ENCODE data around the gene MUC6.

Gene MUC6

GRCh38 chr11:971731-972365 lies 64.7 kb downstream of the MUC6 start:
- no peak for TF ChIP-seq CTCF (IDR thresholded peaks at IDR 0.05; ENCODE audit: control insufficient read depth, extremely low read depth, insufficient read depth)
- no peak overlapping the region for H3K4me3 ChIP-seq (ENCODE audit: low read depth, low read length)
- no peak for DNase-seq (ENCODE audit: low read depth)

- no peak for TF ChIP-seq CTCF (IDR thresholded peaks at IDR 0.05; ENCODE audit: control insufficient read depth, extremely low read depth, insufficient read depth)
- no peak for DNase-seq (ENCODE audit: low read depth)
- no peak overlapping the region for H3K4me3 ChIP-seq (ENCODE audit: low read depth, low read length)
Measured at GRCh38 chr11:971092-971690, 65.3 kb downstream of the MUC6 start.

- H3K4me3 ChIP-seq (ENCODE audit: low read depth, low read length), result no peak overlapping the region
- no peak for TF ChIP-seq CTCF (IDR thresholded peaks at IDR 0.05; ENCODE audit: control insufficient read depth, extremely low read depth, insufficient read depth)
- DNase-seq (ENCODE audit: low read depth), result no peak
Measured at GRCh38 chr11:970319-970871, 66.1 kb downstream of the MUC6 start.

DNA sequence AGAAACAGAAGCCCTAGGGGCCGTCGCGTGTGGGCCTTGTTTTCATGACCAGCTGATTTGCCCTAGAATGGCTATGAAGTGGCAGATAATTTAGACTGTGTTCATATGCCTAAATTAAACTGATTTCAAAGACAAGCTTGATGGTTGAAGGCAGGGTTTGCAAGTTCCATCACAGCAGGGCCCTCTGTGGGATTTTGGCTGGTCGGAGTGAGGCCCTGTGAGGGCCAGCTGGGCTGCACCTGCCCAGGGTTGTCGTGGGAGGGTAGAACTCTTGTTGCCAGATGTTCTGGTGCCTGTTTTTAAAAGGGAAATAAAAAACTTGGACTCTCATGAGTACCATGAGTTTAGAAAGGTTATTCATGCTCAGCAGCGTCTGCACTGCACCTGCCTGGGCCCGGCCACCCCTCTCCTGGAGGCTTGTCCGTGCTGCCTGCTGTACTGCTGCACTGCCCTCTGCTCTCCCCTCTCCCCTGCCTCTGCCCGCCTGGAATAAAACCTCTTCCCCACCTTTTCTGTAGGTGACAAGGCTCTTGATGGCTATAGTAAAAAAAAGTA lies 66.8 kb downstream of the MUC6 start:
- no peak for DNase-seq (ENCODE audit: low read depth)
- no peak for TF ChIP-seq CTCF (IDR thresholded peaks at IDR 0.05; ENCODE audit: control insufficient read depth, extremely low read depth, insufficient read depth)
- H3K4me3 ChIP-seq (ENCODE audit: low read depth, low read length), result no peak overlapping the region

DNA sequence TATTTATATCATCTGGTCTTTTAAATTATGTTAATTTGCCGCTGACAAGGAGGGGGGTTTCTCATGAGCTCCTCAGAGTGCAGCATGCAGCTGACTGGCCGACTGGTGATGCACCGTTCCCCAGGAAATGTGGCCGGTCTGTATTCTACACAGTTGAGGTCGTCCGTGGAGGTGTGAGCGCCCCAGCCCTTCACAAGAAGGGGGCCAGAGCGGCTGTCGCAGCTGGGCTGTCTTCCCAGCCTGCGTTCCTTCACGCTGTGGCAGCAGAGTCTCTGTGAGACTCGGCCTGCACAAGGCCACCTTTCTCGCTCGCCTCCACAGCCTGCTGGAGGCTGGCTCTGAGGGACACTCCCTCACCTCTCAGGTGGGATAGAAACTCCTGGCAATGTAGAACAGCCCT lies 67.7 kb downstream of the MUC6 start:
- TF ChIP-seq CTCF (IDR thresholded peaks at IDR 0.05; ENCODE audit: control insufficient read depth, extremely low read depth, insufficient read depth), result no peak
- DNase-seq (ENCODE audit: low read depth), result no peak
- H3K4me3 ChIP-seq (ENCODE audit: low read depth, low read length), result no peak overlapping the region

- TF ChIP-seq CTCF (IDR thresholded peaks at IDR 0.05; ENCODE audit: control insufficient read depth, extremely low read depth, insufficient read depth), result no peak
- no peak for DNase-seq (ENCODE audit: low read depth)
- H3K4me3 ChIP-seq (ENCODE audit: low read depth, low read length), result no peak overlapping the region
Measured at GRCh38 chr11:967995-968751, 68.3 kb downstream of the MUC6 start.
